Nephron progenitor cell (in vitro differentiated cells): Measurements from ENCODE around the gene RTF1.
A peak's percentile ranks its signal among the peaks of the same experiment; 100 is the strongest.
"Not testable (repeated sequence)": the region's sequence is repeated elsewhere in the genome, so short reads cannot be mapped to it uniquely, and the experiment has no call there.

Experiments used
- DNase-seq: peaks from one replicate; pipeline ENCODE4 v3.0.0; 2021
- H3K27ac Mint-ChIP-seq: 2 replicates; pipeline ENCODE4 v1.8.0; 2021; ENCODE audit warnings: mild to moderate bottlenecking, moderate library complexity, mixed read lengths
- H3K27me3 Mint-ChIP-seq: 2 replicates; pipeline ENCODE4 v1.8.0; 2021; ENCODE audit warnings: mild to moderate bottlenecking, low read depth, mixed read lengths; ENCODE audit not compliant: poor library complexity
- H3K36me3 Mint-ChIP-seq: 2 replicates; pipeline ENCODE4 v1.8.0; 2021; ENCODE audit warnings: low read depth, mixed read lengths
- H3K4me1 Mint-ChIP-seq: 2 replicates; pipeline ENCODE4 v1.8.0; 2021; ENCODE audit warnings: mixed read lengths
- H3K4me3 Mint-ChIP-seq: 2 replicates; pipeline ENCODE4 v1.8.0; 2021; ENCODE audit warnings: mild to moderate bottlenecking, moderate library complexity, mixed read lengths
- H3K9me3 Mint-ChIP-seq: 2 replicates; pipeline ENCODE4 v1.8.0; 2021; ENCODE audit warnings: mild to moderate bottlenecking, moderate library complexity, mixed read lengths
- CTCF ChIP-seq: fragments of 200-600 bp; sonication (generic); IDR thresholded peaks from 2 replicates; pipeline ENCODE4 v1.5.0; 2021; ENCODE audit warnings: antibody characterized with exemption

Gene RTF1

GRCh38 chr15:41445399-41445798, 28.5 kb downstream of the RTF1 start:
- peak overlapping the region; percentile 96 for H3K27ac Mint-ChIP-seq
- peaks cover 63% of the 10 kb centered on the region for H3K36me3 Mint-ChIP-seq
- no peak for TF ChIP-seq CTCF
- no peaks in the 10 kb centered on the region for H3K9me3 Mint-ChIP-seq
- H3K27me3 Mint-ChIP-seq, result peaks cover 2% of the 10 kb centered on the region
- no peak for DNase-seq
- H3K4me1 Mint-ChIP-seq, result no peaks in the 10 kb centered on the region
- H3K4me3 Mint-ChIP-seq, result no peak overlapping the region

GRCh38 chr15:41462084-41462795, 45.3 kb downstream of the RTF1 start:
- Mint-ChIP-seq H3K4me3 (no peak overlapping the region), H3K36me3 (peaks cover 75% of the 10 kb centered on the region), H3K4me1 (no peaks in the 10 kb centered on the region), H3K27ac (no peak overlapping the region), H3K27me3 (peaks cover 2% of the 10 kb centered on the region), H3K9me3 (no peaks in the 10 kb centered on the region)
- no peak for DNase-seq
- no peak for TF ChIP-seq CTCF

- Mint-ChIP-seq H3K27me3 (peaks cover 2% of the 10 kb centered on the region), H3K9me3 (no peaks in the 10 kb centered on the region), H3K27ac (peak overlapping the region; percentile 20), H3K36me3 (peaks cover 79% of the 10 kb centered on the region), H3K4me1 (no peaks in the 10 kb centered on the region), H3K4me3 (no peak overlapping the region)
- DNase-seq, result no peak
- no peak for TF ChIP-seq CTCF
Observed at GRCh38 chr15:41464889-41465580, 48.1 kb downstream of the RTF1 start.

GRCh38 chr15:41465822-41466421, 49.0 kb downstream of the RTF1 start:
- TF ChIP-seq CTCF, result peak; percentile 91
- Mint-ChIP-seq H3K36me3 (peaks cover 83% of the 10 kb centered on the region), H3K9me3 (no peaks in the 10 kb centered on the region), H3K27me3 (peaks cover 2% of the 10 kb centered on the region), H3K4me1 (no peaks in the 10 kb centered on the region), H3K4me3 (no peak overlapping the region), H3K27ac (no peak overlapping the region)
- DNase-seq, result no peak

GRCh38 chr15:41466711-41467110, 49.8 kb downstream of the RTF1 start:
- DNase-seq, result no peak
- H3K4me1 Mint-ChIP-seq, result no peaks in the 10 kb centered on the region
- H3K4me3 Mint-ChIP-seq, result no peak overlapping the region
- H3K9me3 Mint-ChIP-seq, result no peaks in the 10 kb centered on the region
- H3K27ac Mint-ChIP-seq, result no peak overlapping the region
- H3K36me3 Mint-ChIP-seq, result peaks cover 88% of the 10 kb centered on the region
- peaks cover 2% of the 10 kb centered on the region for H3K27me3 Mint-ChIP-seq
- no peak for TF ChIP-seq CTCF

GRCh38 chr15:41469644-41470043, 52.7 kb downstream of the RTF1 start:
- DNase-seq, H3K4me3 Mint-ChIP-seq, H3K27ac Mint-ChIP-seq, H3K9me3 Mint-ChIP-seq, H3K27me3 Mint-ChIP-seq, H3K4me1 Mint-ChIP-seq: not testable (repeated sequence)
- H3K36me3 Mint-ChIP-seq, result peaks cover 77% of the 10 kb centered on the region
